NCI-H2227 (cell line): ENCODE measurements around the gene PIRT.

ENCODE experiments used
- DNase-seq: peaks from one replicate; lab custom pipeline; 2025; ENCODE audit not compliant: unreplicated experiment; lab: John Stamatoyannopoulos, UW

PIRT gene

GRCh38 chr17:10790491-10791401 is 47.1 kb downstream of the PIRT start:
- no peak for DNase-seq

GRCh38 chr17:10789694-10790271 is 48.1 kb downstream of the PIRT start:
- no peak for DNase-seq

GRCh38 chr17:10787306-10788045 is 50.4 kb downstream of the PIRT start:
- DNase-seq = no peak

GRCh38 chr17:10785295-10785694 is 52.6 kb downstream of the PIRT start:
- no peak for DNase-seq

- DNase-seq = no peak
These were observed 58.3 kb downstream of the PIRT start for GRCh38 chr17:10779609-10780008.

- no peak for DNase-seq
These were observed 60.0 kb downstream of the PIRT start for GRCh38 chr17:10777890-10778289.

GRCh38 chr17:10777131-10777807 is 60.6 kb downstream of the PIRT start:
- DNase-seq = no peak

- no peak for DNase-seq
These were observed 61.5 kb downstream of the PIRT start for GRCh38 chr17:10776381-10776780.

- DNase-seq = no peak
These were observed 62.0 kb downstream of the PIRT start for GRCh38 chr17:10775740-10776356.

- no peak for DNase-seq
These were observed 62.8 kb downstream of the PIRT start for GRCh38 chr17:10775058-10775457.

- no peak for DNase-seq
These were observed 64.5 kb downstream of the PIRT start for GRCh38 chr17:10773391-10773790.
